HUDEP-2 (cell line): ENCODE data around the gene ACSM2B.
"Not testable (repeated sequence)": the region's sequence is repeated elsewhere in the genome, so short reads cannot be mapped to it uniquely, and the experiment has no call there.

ENCODE experiments used
- DNase-seq, 76 experiments: peaks; one replicate each; lab custom pipeline; 2025; ENCODE audit not compliant: unreplicated experiment in 76 of 76; lab: John Stamatoyannopoulos, UW

ACSM2B gene

GRCh38 chr16:20595694-20596093, 19.5 kb upstream of the ACSM2B start:
- not testable (repeated sequence) for DNase-seq

GRCh38 chr16:20595068-20595467, 18.9 kb upstream of the ACSM2B start:
- DNase-seq: not testable (repeated sequence)

GRCh38 chr16:20592780-20593179, 16.6 kb upstream of the ACSM2B start:
- DNase-seq: not testable (repeated sequence)

- DNase-seq: not testable (repeated sequence)
Measured at GRCh38 chr16:20589486-20589885, 13.3 kb upstream of the ACSM2B start.

GRCh38 chr16:20587645-20588074, 11.5 kb upstream of the ACSM2B start:
- not testable (repeated sequence) for DNase-seq

- not testable (repeated sequence) for DNase-seq
Measured at GRCh38 chr16:20586716-20587115, 10.5 kb upstream of the ACSM2B start.

GRCh38 chr16:20586112-20586511, 9.9 kb upstream of the ACSM2B start:
- not testable (repeated sequence) for DNase-seq

- DNase-seq: not testable (repeated sequence)
Measured at GRCh38 chr16:20580487-20581259, 4.5 kb upstream of the ACSM2B start.

- DNase-seq: not testable (repeated sequence)
Measured at GRCh38 chr16:20578091-20578490, 1.9 kb upstream of the ACSM2B start.

- DNase-seq: not testable (repeated sequence)
Measured at GRCh38 chr16:20569117-20569651, 7.0 kb downstream of the ACSM2B start.

- no peak for DNase-seq
Measured at GRCh38 chr16:20568404-20568803, 7.8 kb downstream of the ACSM2B start.

GRCh38 chr16:20566864-20567263, 9.3 kb downstream of the ACSM2B start:
- DNase-seq: no peak

GRCh38 chr16:20565334-20565733, 10.8 kb downstream of the ACSM2B start:
- not testable (repeated sequence) for DNase-seq

- not testable (repeated sequence) for DNase-seq
Measured at GRCh38 chr16:20564218-20564617, 11.9 kb downstream of the ACSM2B start.

GRCh38 chr16:20555628-20556027, 20.5 kb downstream of the ACSM2B start:
- DNase-seq: not testable (repeated sequence)

GRCh38 chr16:20554689-20555088, 21.5 kb downstream of the ACSM2B start:
- DNase-seq: not testable (repeated sequence)

GRCh38 chr16:20553493-20553892, 22.7 kb downstream of the ACSM2B start:
- not testable (repeated sequence) for DNase-seq

- DNase-seq: not testable (repeated sequence)
Measured at GRCh38 chr16:20546951-20547350, 29.2 kb downstream of the ACSM2B start.

GRCh38 chr16:20546278-20546853, 29.8 kb downstream of the ACSM2B start:
- DNase-seq: not testable (repeated sequence)

GRCh38 chr16:20540603-20541316, 35.4 kb downstream of the ACSM2B start:
- not testable (repeated sequence) for DNase-seq

- no peak for DNase-seq
Measured at GRCh38 chr16:20538687-20539086, 37.5 kb downstream of the ACSM2B start.
